ENCODE measurements around the gene DST. TPM values are rescaled to one million over a fixed set of nuclear protein-coding genes. Genes with fewer than 3 reads are reported as not detected.

Gene DST
- total RNA-seq, 4 donors from 2014 or later: 114 to 219 (median 204) TPM

- H3K27ac ChIP-seq: peak overlapping the region in 3 of 4 donors; percentile 19 to 55 (median 51)
- peaks cover 0 to 31% of the 10 kb centered on the region in 2 donors for H3K36me3 ChIP-seq
- no peak for ATAC-seq
- H3K4me1 ChIP-seq: peaks cover 6 to 12% of the 10 kb centered on the region in 2 donors
- TF ChIP-seq CTCF (IDR thresholded peaks at IDR 0.05 in 4 of 5, conservative IDR thresholded peaks at IDR 0.05 in 1 of 5) (no peak), POLR2A (IDR thresholded peaks at IDR 0.05) (no peak)
- in situ Hi-C loops (cut with MboI; ENCODE audit: low sequenced_read_pairs in 4 of 4): loop anchor here in 2 of 4 donors (5.0 to 25.0 kb wide), 4 partner anchors 45 to 538 kb away; no protein-coding TSS in a partner anchor
- no peaks in the 10 kb centered on the region for H3K27me3 ChIP-seq
- H3K4me3 ChIP-seq: no peak overlapping the region
- no peaks in the 10 kb centered on the region for H3K9me3 ChIP-seq
- intact Hi-C loops (cut with DNase I; ENCODE audit: low total_unique reads): loop anchor here (10.0 kb wide), 1 partner anchor 665 kb away; the partner anchor contains the start of gene PRIM2
- no peak for DNase-seq
Measured at GRCh38 chr6:56649782-56650181, 7.1 kb upstream of the DST start.

GRCh38 chr6:56649053-56649769 lies 6.5 kb upstream of the DST start:
- peak overlapping the region in 3 of 4 donors; percentile 19 to 55 (median 51) for H3K27ac ChIP-seq
- no peaks in the 10 kb centered on the region for H3K27me3 ChIP-seq
- in situ Hi-C loops (cut with MboI; ENCODE audit: low sequenced_read_pairs in 4 of 4): loop anchor here in 2 of 4 donors (5.0 to 25.0 kb wide), 4 partner anchors 46 to 538 kb away; no protein-coding TSS in a partner anchor
- intact Hi-C loops (cut with DNase I; ENCODE audit: low total_unique reads): loop anchor here (10.0 kb wide), 1 partner anchor 666 kb away; the partner anchor contains the start of gene PRIM2
- TF ChIP-seq POLR2A (IDR thresholded peaks at IDR 0.05) (no peak), CTCF (IDR thresholded peaks at IDR 0.05 in 4 of 5, conservative IDR thresholded peaks at IDR 0.05 in 1 of 5) (no peak)
- DNase-seq: no peak
- no peaks in the 10 kb centered on the region for H3K9me3 ChIP-seq
- peaks cover 0 to 31% of the 10 kb centered on the region in 2 donors for H3K36me3 ChIP-seq
- peaks cover 10 to 12% of the 10 kb centered on the region in 2 donors for H3K4me1 ChIP-seq
- H3K4me3 ChIP-seq: no peak overlapping the region
- ATAC-seq: peak; percentile 11 to 51

- intact Hi-C loops (cut with DNase I; ENCODE audit: low total_unique reads): loop anchor here (10.0 kb wide), 1 partner anchor 668 kb away; the partner anchor contains the start of gene PRIM2
- TF ChIP-seq CTCF (IDR thresholded peaks at IDR 0.05 in 4 of 5, conservative IDR thresholded peaks at IDR 0.05 in 1 of 5) (no peak), POLR2A (IDR thresholded peaks at IDR 0.05) (no peak)
- no peaks in the 10 kb centered on the region for H3K9me3 ChIP-seq
- ATAC-seq (peak in 1 of 2 donors; percentile 17), DNase-seq (no peak)
- no peak overlapping the region for H3K4me3 ChIP-seq
- peaks cover 5 to 23% of the 10 kb centered on the region in 2 donors for H3K4me1 ChIP-seq
- in situ Hi-C loops (cut with MboI; ENCODE audit: low sequenced_read_pairs in 4 of 4): loop anchor here in 2 of 4 donors (5.0 to 25.0 kb wide), 4 partner anchors 48 to 540 kb away; no protein-coding TSS in a partner anchor
- H3K36me3 ChIP-seq: peaks cover 0 to 31% of the 10 kb centered on the region in 2 donors
- no peaks in the 10 kb centered on the region for H3K27me3 ChIP-seq
- peak overlapping the region in 3 of 4 donors; percentile 22 to 55 (median 38) for H3K27ac ChIP-seq
Measured at GRCh38 chr6:56647172-56647762, 4.6 kb upstream of the DST start.

- H3K36me3 ChIP-seq: peaks cover 0 to 48% of the 10 kb centered on the region in 2 donors
- H3K27me3 ChIP-seq: no peaks in the 10 kb centered on the region
- intact Hi-C loops (cut with DNase I; ENCODE audit: low total_unique reads) (loop anchor here (10.0 kb wide), 1 partner anchor 670 kb away; the partner anchor contains the start of gene PRIM2), in situ Hi-C loops (cut with MboI; ENCODE audit: low sequenced_read_pairs in 4 of 4) (loop anchor here in 2 of 4 donors (10.0 to 25.0 kb wide), 3 partner anchors 50 to 543 kb away; no protein-coding TSS in a partner anchor)
- ATAC-seq (no peak), DNase-seq (no peak)
- H3K27ac ChIP-seq: peak overlapping the region; percentile 21 to 54 (median 34)
- TF ChIP-seq POLR2A (IDR thresholded peaks at IDR 0.05) (no peak), CTCF (IDR thresholded peaks at IDR 0.05 in 4 of 5, conservative IDR thresholded peaks at IDR 0.05 in 1 of 5) (no peak)
- no peaks in the 10 kb centered on the region for H3K9me3 ChIP-seq
- H3K4me1 ChIP-seq: peaks cover 2 to 21% of the 10 kb centered on the region in 2 donors
- no peak overlapping the region for H3K4me3 ChIP-seq
Measured at GRCh38 chr6:56644366-56644765, 1.7 kb upstream of the DST start.

Data from gastrocnemius medialis (tissue), 4 donors.